ENCODE results near the gene CDIP1. TPM values are rescaled to one million over a fixed set of nuclear protein-coding genes. Genes with fewer than 3 reads are reported as not detected.

CDIP1 gene
- total and polyA plus RNA-seq, 2 of the 8 experiments (the other 6 are each of a cell fraction or from before 2014, with no cell fraction given) = 56.6 to 76.3 TPM

GRCh38 chr16:4513086-4513860 is 25.3 kb downstream of the CDIP1 start (continued):
- TF ChIP-seq GTF2F1 (IDR thresholded peaks at IDR 0.05; ENCODE audit: borderline replicate concordance, low read depth, low read length) = no peak
- TF ChIP-seq CHD1 (IDR thresholded peaks at IDR 0.05; ENCODE audit: low read depth, low read length) = no peak
- TF ChIP-seq TBP (IDR thresholded peaks at IDR 0.05; ENCODE audit: low read depth, low read length) = no peak
- no peak for TF ChIP-seq SP4 (IDR thresholded peaks at IDR 0.05; ENCODE audit: low read length)
- no peak for TF ChIP-seq RXRA (IDR thresholded peaks at IDR 0.05; ENCODE audit: insufficient read depth, low read depth, low read length)
- no peak for TF ChIP-seq CREB1 (IDR thresholded peaks at IDR 0.05)
- TF ChIP-seq TAF7 (optimal IDR thresholded peaks at IDR 0.05; ENCODE audit: borderline replicate concordance, low read depth, low read length) = no peak
- TF ChIP-seq SRF (IDR thresholded peaks at IDR 0.05; ENCODE audit: low read depth, low read length) = no peak
- no peak for TF ChIP-seq CBX8 (IDR thresholded peaks at IDR 0.05; ENCODE audit: borderline replicate concordance, low read depth, low read length)
- TF ChIP-seq POU5F1 (IDR thresholded peaks at IDR 0.05; ENCODE audit: low read depth, low read length) = no peak
- TF ChIP-seq CBX5 (IDR thresholded peaks at IDR 0.05; ENCODE audit: low read depth, low read length) = no peak
- no peak for TF ChIP-seq SP2 (IDR thresholded peaks at IDR 0.05; ENCODE audit: low read length)

Data from H1 (cell line).